Stomach (tissue), 9 donors: Measurements from ENCODE around the gene CCDC24. TPM values are rescaled to one million over a fixed set of nuclear protein-coding genes. Genes with fewer than 3 reads are reported as not detected.

ENCODE experiments used
- DNase-seq, 2 donors: peaks; one replicate each; pipeline versions ENCODE4 v3.0.0 to v3.0.0-alpha.2; 2013 to 2019
- H3K27ac ChIP-seq, 5 donors: fragments of 200-600 bp in 4 of 5; sonication (generic) in 4 of 5; one replicate each; pipeline ENCODE4 v1.5.1; 2013 to 2019; ENCODE audit warnings: mild to moderate bottlenecking in 1 of 5, moderate library complexity in 1 of 5
- H3K27me3 ChIP-seq, 3 donors: fragments of 200-600 bp; sonication (generic); one replicate each; pipeline ENCODE4 v1.5.1; 2017 to 2019; ENCODE audit warnings: mixed run types in 1 of 3
- H3K36me3 ChIP-seq, 4 donors: fragments of 200-600 bp; sonication (generic); 1 replicate in 3 of 4; 2 replicates in 1 of 4; pipeline ENCODE4 v1.5.1; 2016 to 2019
- H3K4me1 ChIP-seq, 4 donors: fragments of 200-600 bp; sonication (generic); one replicate each; pipeline ENCODE4 v1.5.1; 2016 to 2019
- H3K4me3 ChIP-seq, 4 donors: fragments of 200-600 bp; sonication (generic) in 3 of 4; one replicate each; pipeline ENCODE4 v1.5.1; 2016 to 2019; ENCODE audit warnings: mild to moderate bottlenecking in 1 of 4
- H3K9me3 ChIP-seq, 4 donors: fragments of 200-600 bp; sonication (generic); one replicate each; pipeline ENCODE4 v1.5.1; 2016 to 2019
- EP300 ChIP-seq: sonication (generic); formaldehyde crosslinking; IDR thresholded peaks from one replicate; pipeline ENCODE4 v1.6.1; 2017; ENCODE audit warnings: antibody characterized with exemption
- POLR2A ChIP-seq, 4 donors: fragments of 450-650 bp; IDR thresholded peaks; one replicate each; pipeline ENCODE4 v1.6.1; 2016; ENCODE audit warnings: antibody characterized with exemption in 4 of 4, control low read depth in 2 of 4, mild to moderate bottlenecking in 1 of 4, moderate library complexity in 1 of 4
- POLR2AphosphoS5 ChIP-seq, 3 donors: sonication (generic); formaldehyde crosslinking; IDR thresholded peaks; one replicate each; pipeline ENCODE4 v1.6.1; 2016; ENCODE audit warnings: antibody characterized with exemption in 3 of 3
- WGBS, 5 donors: extraction: QIAGEN DNeasy Blood & Tissue Kit in 3 of 5; methylation state at CpG; one replicate each; pipeline versions ENCODE4 v1.1.5 to v1.1.7; 2013 to 2018; 5-methylcytosine and 5-hydroxymethylcytosine counted together
- intact Hi-C: fragments of 100-400 bp; cut with DNase I; formaldehyde crosslinking; loops from one replicate; pipeline ENCODE4 v1.15.1; 2023; ENCODE audit warnings: low total_unique reads
- polyA plus RNA-seq, 3 donors: library from polyadenylated mRNA; stranded (reverse); fragments of 200-250 nt; gene quantifications; one replicate each; pipeline ENCODE4 v1.2.3, GENCODE V29; 2013
- total RNA-seq, 5 donors: library from RNA; depleted of rRNA; stranded (reverse); fragments of >200 nt; gene quantifications; one replicate each; pipeline versions ENCODE4 v1.1.0 to v1.2.3, GENCODE V29; 2014 to 2016
- TF ChIP-seq, protein P1 (sequence below), 7 experiments: fragments of 450-650 bp in 4 of 7; fragments of 200-600 bp in 3 of 7; sonication (generic) in 3 of 7; IDR thresholded peaks; one replicate each; pipeline ENCODE4 v1.5.1; 2016 to 2019; ENCODE audit warnings: antibody characterized with exemption in 7 of 7, control low read depth in 2 of 7, mild to moderate bottlenecking in 1 of 7
- donor health status: healthy with polysubstance abuse.
- donor health status: Bipolar disorder and iron deficiency.
- donor health status: healthy.

CCDC24 gene
- total and polyA plus RNA-seq, 8 donors = 1.2 to 32.4 (median 10.7) TPM

DNA sequence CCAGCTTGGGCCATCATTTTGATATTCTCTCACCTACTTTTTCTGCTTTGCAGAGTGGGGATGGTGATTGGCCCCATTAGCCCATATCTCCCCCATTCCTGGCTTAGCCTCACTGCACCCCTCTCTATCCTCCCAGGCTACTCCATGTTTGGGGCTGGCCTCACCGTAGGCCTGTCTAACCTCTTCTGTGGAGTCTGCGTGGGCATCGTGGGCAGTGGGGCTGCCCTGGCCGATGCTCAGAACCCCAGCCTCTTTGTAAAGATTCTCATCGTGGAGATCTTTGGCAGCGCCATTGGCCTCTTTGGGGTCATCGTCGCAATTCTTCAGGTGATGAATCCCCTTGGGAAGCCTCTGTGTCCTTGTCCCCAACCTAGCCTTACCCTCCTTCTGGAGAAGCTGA is 14.5 kb upstream of the CCDC24 start:
- WGBS, 5 donors = 87 to 96% (median 89%) methylated on average over 8 of the region's 8 CpGs
- H3K27me3 ChIP-seq = no peaks in the 10 kb centered on the region
- peak overlapping the region in 2 of 4 donors; percentile 72 to 84 for H3K4me3 ChIP-seq
- H3K27ac ChIP-seq = no peak overlapping the region
- DNase-seq = no peak
- H3K4me1 ChIP-seq = peaks cover 52 to 72% (median 65%) of the 10 kb centered on the region in 4 donors
- intact Hi-C loops = no loop called here
- TF ChIP-seq POLR2A (IDR thresholded peaks at IDR 0.05) (no peak), EP300 (no peak), POLR2AphosphoS5 (IDR thresholded peaks at IDR 0.05) (no peak)
- TF ChIP-seq, protein P1, sequence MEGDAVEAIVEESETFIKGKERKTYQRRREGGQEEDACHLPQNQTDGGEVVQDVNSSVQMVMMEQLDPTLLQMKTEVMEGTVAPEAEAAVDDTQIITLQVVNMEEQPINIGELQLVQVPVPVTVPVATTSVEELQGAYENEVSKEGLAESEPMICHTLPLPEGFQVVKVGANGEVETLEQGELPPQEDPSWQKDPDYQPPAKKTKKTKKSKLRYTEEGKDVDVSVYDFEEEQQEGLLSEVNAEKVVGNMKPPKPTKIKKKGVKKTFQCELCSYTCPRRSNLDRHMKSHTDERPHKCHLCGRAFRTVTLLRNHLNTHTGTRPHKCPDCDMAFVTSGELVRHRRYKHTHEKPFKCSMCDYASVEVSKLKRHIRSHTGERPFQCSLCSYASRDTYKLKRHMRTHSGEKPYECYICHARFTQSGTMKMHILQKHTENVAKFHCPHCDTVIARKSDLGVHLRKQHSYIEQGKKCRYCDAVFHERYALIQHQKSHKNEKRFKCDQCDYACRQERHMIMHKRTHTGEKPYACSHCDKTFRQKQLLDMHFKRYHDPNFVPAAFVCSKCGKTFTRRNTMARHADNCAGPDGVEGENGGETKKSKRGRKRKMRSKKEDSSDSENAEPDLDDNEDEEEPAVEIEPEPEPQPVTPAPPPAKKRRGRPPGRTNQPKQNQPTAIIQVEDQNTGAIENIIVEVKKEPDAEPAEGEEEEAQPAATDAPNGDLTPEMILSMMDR (IDR thresholded peaks at IDR 0.05) = no peak
- H3K9me3 ChIP-seq = no peaks in the 10 kb centered on the region
- peaks cover 13 to 47% (median 34%) of the 10 kb centered on the region in 4 donors for H3K36me3 ChIP-seq

DNA sequence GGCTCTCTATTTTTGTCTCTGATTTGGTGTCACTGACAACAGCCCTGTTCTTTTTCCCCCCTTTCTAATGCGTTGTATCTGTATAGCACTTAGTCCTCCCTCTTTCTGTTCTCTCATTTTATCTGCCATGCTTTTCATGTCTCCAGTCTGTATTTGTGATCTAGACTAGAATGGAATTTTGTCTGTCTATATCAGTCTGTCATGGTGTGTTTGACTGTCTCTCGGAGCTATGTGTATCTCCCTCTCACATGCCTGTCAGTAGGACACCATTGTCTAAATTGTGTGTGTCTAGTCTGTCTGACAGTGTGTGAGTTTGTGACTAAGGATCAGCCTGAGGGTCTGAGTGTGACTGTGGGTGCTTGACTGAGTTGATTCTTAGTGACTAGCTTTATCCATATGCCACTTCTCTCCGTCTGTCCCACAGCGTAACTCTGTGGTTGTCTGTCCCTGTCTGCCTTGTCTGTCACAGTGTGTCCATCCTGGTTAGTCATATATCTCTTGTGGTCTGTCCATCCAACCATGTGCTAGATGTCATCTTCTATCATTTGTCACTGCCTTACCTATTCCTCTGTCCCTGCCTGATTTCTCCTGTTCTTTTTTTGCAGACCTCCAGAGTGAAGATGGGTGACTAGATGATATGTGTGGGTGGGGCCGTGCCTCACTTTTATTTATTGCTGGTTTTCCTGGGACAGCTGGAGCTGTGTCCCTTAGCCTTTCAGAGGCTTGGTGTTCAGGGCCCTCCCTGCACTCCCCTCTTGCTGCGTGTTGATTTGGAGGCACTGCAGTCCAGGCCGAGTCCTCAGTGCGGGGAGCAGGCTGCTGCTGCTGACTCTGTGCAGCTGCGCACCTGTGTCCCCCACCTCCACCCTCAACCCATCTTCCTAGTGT is 13.8 kb upstream of the CCDC24 start:
- Histone ChIP-seq H3K4me1 (peaks cover 52 to 71% (median 65%) of the 10 kb centered on the region in 4 donors), H3K4me3 (peak overlapping the region in 1 of 4 donors; percentile 72), H3K27ac (peak overlapping the region in 1 of 5 donors; percentile 70), H3K9me3 (no peaks in the 10 kb centered on the region), H3K27me3 (no peaks in the 10 kb centered on the region), H3K36me3 (peaks cover 12 to 45% (median 26%) of the 10 kb centered on the region in 4 donors)
- 81 to 86% (median 82%) methylated on average over 9 of the region's 9 CpGs for WGBS, 5 donors
- intact Hi-C loops = no loop called here
- no peak for TF ChIP-seq POLR2AphosphoS5 (IDR thresholded peaks at IDR 0.05)
- TF ChIP-seq EP300 = no peak
- TF ChIP-seq, protein P1 (IDR thresholded peaks at IDR 0.05) = no peak
- TF ChIP-seq POLR2A (IDR thresholded peaks at IDR 0.05) = no peak
- no peak for DNase-seq

DNA sequence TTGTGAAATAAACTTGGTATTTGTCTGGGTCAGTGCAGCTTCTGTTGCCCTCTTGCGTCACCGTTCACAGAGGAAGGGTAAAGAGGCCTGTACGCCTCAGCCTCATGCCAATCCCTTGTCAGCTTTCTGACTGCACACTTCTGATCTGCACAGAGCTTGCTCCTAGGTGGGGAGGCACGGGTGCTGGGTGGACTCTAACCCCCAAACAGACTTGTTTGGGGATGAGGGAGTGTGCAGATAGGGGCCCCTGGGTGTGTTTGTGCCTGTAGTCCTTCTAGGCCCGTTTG is 13.2 kb upstream of the CCDC24 start:
- Histone ChIP-seq H3K27ac (peak overlapping the region in 1 of 5 donors; percentile 70), H3K4me3 (peak overlapping the region in 2 of 4 donors; percentile 53 to 55), H3K9me3 (no peaks in the 10 kb centered on the region), H3K36me3 (peaks cover 10 to 45% (median 24%) of the 10 kb centered on the region in 4 donors), H3K27me3 (no peaks in the 10 kb centered on the region), H3K4me1 (peaks cover 52 to 71% (median 65%) of the 10 kb centered on the region in 4 donors)
- DNase-seq = no peak
- TF ChIP-seq POLR2A (IDR thresholded peaks at IDR 0.05) (no peak), EP300 (no peak), POLR2AphosphoS5 (IDR thresholded peaks at IDR 0.05) (no peak)
- TF ChIP-seq, protein P1 (IDR thresholded peaks at IDR 0.05) = no peak
- 45 to 59% (median 52%) methylated on average over 5 of the region's 5 CpGs for WGBS, 5 donors
- intact Hi-C loops = no loop called here

DNA sequence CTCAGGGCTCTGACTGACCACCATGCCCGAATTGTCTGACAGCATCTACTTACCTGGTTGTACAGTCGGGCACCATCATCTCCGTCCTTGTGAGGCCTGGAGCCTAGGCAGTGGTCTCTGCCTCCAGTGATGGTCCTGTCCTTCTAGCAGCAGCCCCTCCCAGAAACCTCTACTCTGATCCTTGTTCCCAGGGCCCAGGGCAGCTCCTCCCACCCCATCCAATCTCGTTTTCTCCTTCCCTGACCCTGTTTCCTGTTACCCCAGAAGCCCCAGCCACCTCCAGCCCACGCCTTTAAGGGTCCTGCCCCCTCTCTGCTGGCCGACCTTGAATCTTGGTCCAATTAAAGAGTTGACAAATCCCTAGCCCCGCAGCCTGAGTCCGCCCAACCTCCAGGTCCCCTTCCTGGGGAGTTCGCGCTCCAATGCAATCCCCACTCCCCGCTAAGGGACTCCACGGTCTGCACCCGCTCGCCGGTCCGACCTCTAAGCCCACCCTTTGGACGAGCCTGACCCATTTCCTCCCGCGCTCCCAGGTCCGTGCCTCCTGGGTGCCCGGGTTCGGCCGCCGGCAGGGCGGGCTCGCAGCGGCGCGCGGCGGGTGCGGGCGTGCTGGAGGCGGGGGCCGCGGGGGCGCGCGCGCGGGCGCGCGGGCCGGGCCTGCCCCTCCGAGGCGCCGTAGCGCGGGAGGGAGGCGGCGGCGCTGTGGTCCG is 12.7 kb upstream of the CCDC24 start, which contains the start of gene B4GALT2:
TSS of gene B4GALT2 (plus strand) at position 660 of the 710 bp plus-strand sequence. CDS start 1,951 bp downstream, outside the sequence.
- WGBS, 5 donors = 5 to 17% (median 6%) methylated on average over 17 to 54 of the region's 54 CpGs
- Histone ChIP-seq H3K36me3 (peaks cover 10 to 46% (median 25%) of the 10 kb centered on the region in 4 donors), H3K27me3 (no peaks in the 10 kb centered on the region), H3K27ac (peak within 1 kb of the TSS; percentile 43 to 83 (median 76)), H3K4me3 (peak within 1 kb of the TSS; percentile 70 to 94 (median 88)), H3K4me1 (peaks cover 51 to 69% (median 64%) of the 10 kb centered on the region in 4 donors), H3K9me3 (no peaks in the 10 kb centered on the region)
- peak; percentile 43 to 79 for DNase-seq
- no peak for TF ChIP-seq EP300
- TF ChIP-seq, protein P1 (IDR thresholded peaks at IDR 0.05) = no peak
- TF ChIP-seq POLR2AphosphoS5 (IDR thresholded peaks at IDR 0.05) = no peak
- no peak for TF ChIP-seq POLR2A (IDR thresholded peaks at IDR 0.05)
- intact Hi-C loops = no loop called here
